GM13977 (cell line): ENCODE results near the gene RHCG.
A peak's percentile ranks its signal among the peaks of the same experiment; 100 is the strongest.

Experiments
- DNase-seq: peaks from one replicate; pipeline ENCODE4 v3.0.0; 2012; ENCODE audit warnings: low spot score
- CTCF ChIP-seq: IDR thresholded peaks from 2 replicates; pipeline ENCODE4 v1.5.1; 2012; ENCODE audit warnings: mild to moderate bottlenecking, control low read depth; ENCODE audit not compliant: insufficient read depth; ENCODE audit errors: extremely low read depth, missing control alignments
- in situ Hi-C: fragments of 300-500 bp; cut with MboI; formaldehyde crosslinking; loops from one replicate; pipeline ENCODE4 v1.12.0; 2022; ENCODE audit warnings: low sequenced_read_pairs, low pct_unique_long_range_greater_than_20kb, mixed read lengths, inconsistent platforms; ENCODE audit not compliant: unreplicated experiment

RHCG gene

GRCh38 chr15:89483079-89483478 is 13.3 kb downstream of the RHCG start:
- in situ Hi-C loops = no loop called here
- TF ChIP-seq CTCF = no peak
- DNase-seq = no peak

DNA sequence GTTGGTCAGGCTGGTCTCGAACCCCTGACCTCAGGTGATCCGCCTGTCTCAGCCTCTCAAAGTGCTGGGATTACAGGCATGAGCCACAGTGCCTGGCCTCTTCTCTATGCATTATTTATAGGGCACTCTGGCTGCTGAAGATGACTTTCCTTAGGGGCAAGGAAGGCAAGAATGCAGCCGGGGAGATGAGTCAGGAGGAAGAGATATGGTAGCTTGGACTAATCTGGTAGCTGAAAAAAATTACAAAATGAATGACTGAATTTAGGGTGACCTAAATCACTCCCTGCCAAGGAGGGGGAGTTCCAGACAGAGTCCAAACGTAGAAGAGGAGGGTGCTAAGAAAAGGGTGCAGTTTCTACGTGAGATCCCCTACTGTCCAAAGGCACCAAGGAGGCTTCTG is 14.2 kb downstream of the RHCG start:
- TF ChIP-seq CTCF = no peak
- in situ Hi-C loops = no loop called here
- DNase-seq = no peak

DNA sequence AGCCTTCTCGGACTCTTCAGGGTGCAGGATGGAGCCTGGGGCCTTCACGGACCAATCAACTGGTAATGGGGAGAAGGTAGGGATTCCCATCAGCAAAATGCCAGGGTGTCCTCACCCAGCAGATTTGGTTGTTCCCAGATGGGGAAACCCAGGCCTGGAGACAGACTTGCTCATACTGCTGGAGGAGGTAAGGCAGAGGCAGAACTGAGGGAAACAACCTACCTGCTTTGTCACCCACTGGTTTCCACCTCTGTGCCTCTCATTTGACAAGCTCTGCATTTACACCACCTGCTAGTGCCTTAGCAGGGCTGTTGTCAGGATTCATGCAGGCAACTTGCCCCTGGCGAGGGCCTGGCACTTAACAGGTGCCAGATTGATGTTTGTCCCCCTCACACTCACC is 15.9 kb downstream of the RHCG start:
- no peak for TF ChIP-seq CTCF
- in situ Hi-C loops = no loop called here
- DNase-seq = no peak

DNA sequence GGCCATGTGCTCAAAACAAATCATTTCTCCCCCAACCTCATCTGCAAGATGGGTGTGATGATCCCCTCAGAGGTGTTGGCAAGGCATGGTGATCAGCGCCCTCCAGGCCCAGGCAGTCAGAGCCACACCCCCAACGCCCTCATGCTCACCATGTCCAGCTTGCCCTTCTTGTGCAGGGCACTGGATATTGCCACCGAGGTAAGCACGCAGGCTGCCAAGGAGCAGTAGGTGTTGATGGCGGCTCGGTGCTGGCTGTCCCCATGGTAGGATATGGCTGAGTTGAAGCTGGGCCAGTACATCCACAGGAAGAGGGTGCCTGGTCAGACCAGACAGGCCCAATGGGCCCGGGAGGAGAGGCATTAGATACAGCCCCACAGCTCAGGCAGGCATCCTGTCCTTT is 17.2 kb downstream of the RHCG start:
- in situ Hi-C loops = no loop called here
- no peak for TF ChIP-seq CTCF
- no peak for DNase-seq

DNA sequence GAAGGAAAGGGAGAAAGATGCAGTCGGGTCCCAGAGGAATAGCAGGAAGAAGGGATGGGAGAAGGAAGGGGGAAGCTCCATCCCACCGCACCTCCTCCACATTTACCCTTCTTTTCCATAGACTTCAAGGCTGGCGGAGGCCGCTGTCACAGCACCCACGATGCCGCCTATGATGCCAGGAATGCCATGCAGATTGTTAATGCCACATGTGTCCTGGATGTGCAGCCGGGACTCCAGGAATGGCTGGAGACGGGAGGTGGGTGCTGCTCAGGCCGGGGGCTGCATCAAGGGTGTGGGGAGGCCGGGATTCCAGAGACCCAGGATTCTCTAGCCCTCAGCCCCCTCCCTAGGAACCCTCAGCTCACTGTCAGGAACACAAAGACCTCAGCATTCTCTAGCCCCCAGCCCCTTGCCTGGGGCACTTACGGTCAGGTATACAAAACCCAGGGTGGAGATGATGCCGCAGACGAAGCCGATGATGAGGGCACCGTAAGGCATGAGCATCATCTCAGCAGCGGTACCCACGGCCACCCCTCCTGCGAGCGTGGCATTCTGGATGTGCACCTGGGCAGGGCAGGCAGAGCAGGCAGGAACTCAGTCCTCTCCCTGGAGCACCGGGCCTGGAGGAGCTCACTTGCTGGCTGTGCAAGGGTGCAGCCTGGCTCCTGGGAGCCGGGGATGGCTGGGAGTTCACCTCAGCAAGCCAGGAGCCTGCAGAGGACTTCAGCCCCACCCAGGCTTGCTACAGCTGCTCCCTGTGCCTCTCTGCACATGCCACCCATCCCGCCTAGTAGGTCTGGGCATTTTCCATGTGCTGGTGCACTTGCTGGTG is 18.8 kb downstream of the RHCG start:
- in situ Hi-C loops = no loop called here
- TF ChIP-seq CTCF = no peak
- no peak for DNase-seq

- TF ChIP-seq CTCF = no peak
- in situ Hi-C loops = no loop called here
- DNase-seq = no peak
These were observed 20.7 kb downstream of the RHCG start for GRCh38 chr15:89475661-89476060.

GRCh38 chr15:89472785-89473256 is 23.6 kb downstream of the RHCG start:
- peak; percentile 87 for DNase-seq

More at GRCh38 chr15:89472785-89473256, 23.6 kb downstream of the RHCG start:
- TF ChIP-seq CTCF = peak; percentile 93
- in situ Hi-C loops = no loop called here
